Fibroblast of the aortic adventitia (primary cell): ENCODE measurements around the gene FBXW8. TPM values are rescaled to one million over a fixed set of nuclear protein-coding genes. Genes with fewer than 3 reads are reported as not detected.
A peak's percentile ranks its signal among the peaks of the same experiment; 100 is the strongest.

Experiments
- DNase-seq: peaks from one replicate; pipeline ENCODE4 v3.0.0-alpha.2; 2010; ENCODE audit warnings: low read depth
- H3K4me3 ChIP-seq: 2 replicates; pipeline ENCODE4 v1.5.1; 2011; ENCODE audit warnings: low read depth, mild to moderate bottlenecking, control low read depth, low read length, moderate library complexity
- CTCF ChIP-seq: IDR thresholded peaks from 2 replicates; pipeline ENCODE4 v1.5.1; 2011; ENCODE audit warnings: mild to moderate bottlenecking, low read length, control low read depth, inconsistent platforms; ENCODE audit not compliant: insufficient read depth
- total RNA-seq: library from RNA; depleted of rRNA; stranded (reverse); fragments of >200 nt; gene quantifications from 2 replicates; pipeline ENCODE4 v1.2.3, GENCODE V29; 2012; ENCODE audit warnings: low replicate concordance

Gene FBXW8
- total RNA-seq, 1 donor: 11.2 TPM

- peak; percentile 13 for TF ChIP-seq CTCF
- no peak for DNase-seq
- H3K4me3 ChIP-seq: no peak overlapping the region
These were observed 135.2 kb downstream of the FBXW8 start for GRCh38 chr12:117046011-117046369.

GRCh38 chr12:117046425-117046824, 135.7 kb downstream of the FBXW8 start:
- DNase-seq: no peak

GRCh38 chr12:117046861-117047530, 136.2 kb downstream of the FBXW8 start:
- no peak overlapping the region for H3K4me3 ChIP-seq
- no peak for DNase-seq
- TF ChIP-seq CTCF: no peak

More at GRCh38 chr12:117046425-117046824, 135.7 kb downstream of the FBXW8 start:
- no peak for TF ChIP-seq CTCF
- H3K4me3 ChIP-seq: no peak overlapping the region

- no peak overlapping the region for H3K4me3 ChIP-seq
- TF ChIP-seq CTCF: no peak
- peak; percentile 9 for DNase-seq
These were observed 137.2 kb downstream of the FBXW8 start for GRCh38 chr12:117047810-117048584.

GRCh38 chr12:117048585-117048904, 137.8 kb downstream of the FBXW8 start:
- TF ChIP-seq CTCF: no peak
- DNase-seq: no peak
- no peak overlapping the region for H3K4me3 ChIP-seq

GRCh38 chr12:117049295-117049694, 138.5 kb downstream of the FBXW8 start:
- TF ChIP-seq CTCF: no peak
- DNase-seq: no peak
- H3K4me3 ChIP-seq: no peak overlapping the region
